Mesendoderm (in vitro differentiated cells): Measurements from ENCODE around the gene TSPAN18.
A peak's percentile ranks its signal among the peaks of the same experiment; 100 is the strongest.

Experiments used
- DNase-seq: peaks from one replicate; pipeline ENCODE4 v3.0.0; 2013
- H2AK5ac ChIP-seq: 2 replicates; pipeline ENCODE4 v1.6.1; 2013; ENCODE audit warnings: low read length, inconsistent platforms
- H2BK120ac ChIP-seq: 2 replicates; pipeline ENCODE4 v1.6.1; 2013; ENCODE audit warnings: low read depth, mild to moderate bottlenecking, low read length, moderate library complexity, mixed read lengths
- H2BK15ac ChIP-seq: replicated peaks from 2 replicates; pipeline ENCODE4 v1.6.1; 2013; ENCODE audit warnings: low read depth, mild to moderate bottlenecking, moderate library complexity
- H2BK5ac ChIP-seq: 2 replicates; pipeline ENCODE4 v1.6.1; 2013; ENCODE audit warnings: low read length, inconsistent platforms
- H3K18ac ChIP-seq: 2 replicates; pipeline ENCODE4 v1.6.1; 2013; ENCODE audit warnings: mild to moderate bottlenecking, low read length, mixed read lengths
- H3K23ac ChIP-seq: one replicate; pipeline ENCODE4 v1.6.1; 2013; ENCODE audit warnings: low read length
- H3K27ac ChIP-seq: 2 replicates; pipeline ENCODE4 v1.5.1; 2013; ENCODE audit warnings: low read depth, mild to moderate bottlenecking, inconsistent platforms, low read length, moderate library complexity
- H3K27me3 ChIP-seq: 2 replicates; pipeline ENCODE4 v1.6.1; 2013; ENCODE audit warnings: low read length, control low read depth, mild to moderate bottlenecking, inconsistent platforms; ENCODE audit not compliant: insufficient read depth, poor library complexity
- H3K36me3 ChIP-seq: 2 replicates; pipeline ENCODE4 v1.6.1; 2013; ENCODE audit warnings: low read length, inconsistent platforms; ENCODE audit not compliant: control insufficient read depth, insufficient read depth
- H3K4ac ChIP-seq: one replicate; pipeline ENCODE4 v1.6.1; 2013; ENCODE audit warnings: low read depth, mild to moderate bottlenecking, low read length, moderate library complexity
- H3K4me1 ChIP-seq: 2 replicates; pipeline ENCODE4 v1.6.1; 2013; ENCODE audit warnings: low read depth, low read length, inconsistent platforms; ENCODE audit not compliant: control insufficient read depth
- H3K4me2 ChIP-seq: 2 replicates; pipeline ENCODE4 v1.6.1; 2013; ENCODE audit warnings: low read length
- H3K4me3 ChIP-seq: 2 replicates; pipeline ENCODE4 v1.5.1; 2013; ENCODE audit warnings: mild to moderate bottlenecking, low read length
- H3K56ac ChIP-seq: one replicate; pipeline ENCODE4 v1.6.1; 2013; ENCODE audit warnings: low read length
- H3K79me1 ChIP-seq: 2 replicates; pipeline ENCODE4 v1.6.1; 2013; ENCODE audit warnings: low read length, inconsistent platforms
- H3K79me2 ChIP-seq: 2 replicates; pipeline ENCODE4 v1.6.1; 2013; ENCODE audit warnings: mild to moderate bottlenecking, low read length; ENCODE audit not compliant: control insufficient read depth, insufficient read depth
- H3K9ac ChIP-seq: 2 replicates; pipeline ENCODE4 v1.6.1; 2013; ENCODE audit warnings: low read length, inconsistent platforms
- H4K5ac ChIP-seq: one replicate; pipeline ENCODE4 v1.6.1; 2013; ENCODE audit warnings: low read length
- H4K8ac ChIP-seq: one replicate; pipeline ENCODE4 v1.6.1; 2013; ENCODE audit warnings: low read depth, mild to moderate bottlenecking, control low read depth, low read length, moderate library complexity
- WGBS: extraction: QIAGEN DNeasy Blood & Tissue Kit; methylation state at CpG from one replicate; pipeline ENCODE4 v1.1.7; 2013; ENCODE audit warnings: low lambda C conversion rate, missing lambda C conversion rate; ENCODE audit not compliant: insufficient coverage; ENCODE audit errors: extremely low coverage; 5-methylcytosine and 5-hydroxymethylcytosine counted together

Gene TSPAN18

DNA sequence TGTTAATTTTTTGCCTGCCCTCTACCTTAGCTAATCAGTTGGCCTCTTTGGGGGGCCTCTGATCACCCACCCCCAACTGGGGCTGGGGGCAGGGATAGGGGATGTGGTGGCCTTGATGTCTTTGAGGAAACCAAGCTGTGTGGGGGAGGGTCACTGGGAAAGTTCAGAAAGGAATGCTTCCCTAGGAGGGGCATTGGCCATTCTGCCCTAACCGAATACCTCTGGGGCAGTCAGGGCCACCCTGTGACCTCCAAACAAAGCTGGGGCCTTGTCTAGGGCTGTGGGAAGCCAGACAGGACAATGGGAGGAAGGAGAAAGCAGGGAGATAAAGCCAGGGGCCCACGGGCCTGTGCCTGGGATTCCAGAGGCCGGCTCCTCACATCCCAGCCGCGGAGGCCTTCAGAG, 97.5 kb downstream of the TSPAN18 start:
- Histone ChIP-seq H2AK5ac (no peak overlapping the region), H2BK15ac (no peak overlapping the region), H3K27ac (peak overlapping the region; percentile 94), H3K23ac (no peak overlapping the region), H3K9ac (no peak overlapping the region), H3K4ac (no peak overlapping the region), H2BK5ac (peak overlapping the region; percentile 35), H3K79me1 (no peaks in the 10 kb centered on the region), H3K36me3 (no peaks in the 10 kb centered on the region), H4K8ac (no peak overlapping the region), H3K4me3 (no peak overlapping the region), H3K4me2 (no peak overlapping the region), H3K4me1 (peaks cover 16% of the 10 kb centered on the region), H4K5ac (no peak overlapping the region), H2BK120ac (no peak overlapping the region), H3K27me3 (no peaks in the 10 kb centered on the region), H3K56ac (peak overlapping the region; percentile 61), H3K18ac (peak overlapping the region; percentile 57), H3K79me2 (no peaks in the 10 kb centered on the region)
- DNase-seq: peak; percentile 96
- WGBS: no CpG with 5 or more reads among the region's 5 CpGs

DNA sequence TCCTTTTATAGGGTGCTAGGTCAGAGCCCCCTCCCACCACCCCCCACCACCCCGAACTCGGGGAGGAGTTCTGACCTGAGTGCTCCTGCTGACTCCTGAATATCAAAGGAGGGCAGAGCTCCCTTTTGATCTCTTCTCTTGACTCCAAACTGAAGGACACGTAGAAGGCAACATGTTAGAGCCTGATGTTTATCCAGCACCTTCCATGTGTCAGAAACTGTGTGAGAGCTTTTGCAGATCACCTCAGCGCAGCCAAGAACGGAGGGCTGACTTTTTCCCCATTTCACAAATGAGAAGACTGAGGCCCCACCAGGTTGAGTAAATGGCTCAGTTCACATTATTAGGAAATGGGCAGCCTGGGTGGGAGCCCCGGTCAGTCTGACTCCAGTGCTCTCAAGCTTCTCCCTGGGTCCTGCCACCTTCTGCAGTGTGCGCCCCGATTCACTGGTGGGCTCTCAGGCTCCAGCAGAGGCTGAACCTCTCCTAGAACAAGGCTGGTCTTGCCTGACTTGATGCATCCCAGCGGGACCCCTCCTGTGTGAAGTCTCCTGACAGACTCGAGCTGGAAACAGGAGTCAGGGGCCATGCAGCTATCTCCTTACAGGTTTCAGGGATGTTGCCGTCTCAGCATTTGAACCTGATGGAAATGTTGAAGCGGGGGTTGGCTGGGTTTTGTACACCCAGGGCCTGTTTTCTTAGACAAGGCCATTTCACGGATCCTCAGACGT, 98.5 kb downstream of the TSPAN18 start:
- no peak overlapping the region for H3K4me2 ChIP-seq
- WGBS: no CpG with 5 or more reads among the region's 14 CpGs
- H3K4me1 ChIP-seq: peaks cover 16% of the 10 kb centered on the region
- peak; percentile 42 for DNase-seq
- no peak overlapping the region for H2BK120ac ChIP-seq
- peak overlapping the region; percentile 12 for H2AK5ac ChIP-seq
- H3K23ac ChIP-seq: no peak overlapping the region
- H3K27ac ChIP-seq: peak overlapping the region; percentile 94
- H3K79me2 ChIP-seq: no peaks in the 10 kb centered on the region
- H2BK5ac ChIP-seq: peak overlapping the region; percentile 70
- no peaks in the 10 kb centered on the region for H3K79me1 ChIP-seq
- peak overlapping the region; percentile 77 for H3K56ac ChIP-seq
- H3K18ac ChIP-seq: peak overlapping the region; percentile 33
- no peak overlapping the region for H2BK15ac ChIP-seq
- no peaks in the 10 kb centered on the region for H3K27me3 ChIP-seq
- H3K4me3 ChIP-seq: no peak overlapping the region
- no peaks in the 10 kb centered on the region for H3K36me3 ChIP-seq
- no peak overlapping the region for H4K8ac ChIP-seq
- no peak overlapping the region for H3K4ac ChIP-seq
- no peak overlapping the region for H3K9ac ChIP-seq
- no peak overlapping the region for H4K5ac ChIP-seq

- no peak for DNase-seq
- Histone ChIP-seq H3K79me2 (no peaks in the 10 kb centered on the region), H2AK5ac (no peak overlapping the region), H3K23ac (no peak overlapping the region), H2BK5ac (no peak overlapping the region), H3K4me1 (peaks cover 16% of the 10 kb centered on the region), H3K79me1 (no peaks in the 10 kb centered on the region), H4K8ac (no peak overlapping the region), H3K18ac (no peak overlapping the region), H3K27me3 (no peaks in the 10 kb centered on the region), H3K9ac (no peak overlapping the region), H2BK120ac (no peak overlapping the region), H3K27ac (no peak overlapping the region), H2BK15ac (no peak overlapping the region), H3K56ac (no peak overlapping the region), H3K4me3 (no peak overlapping the region), H3K4me2 (no peak overlapping the region), H4K5ac (no peak overlapping the region), H3K4ac (no peak overlapping the region), H3K36me3 (no peaks in the 10 kb centered on the region)
- no CpG with 5 or more reads among the region's 7 CpGs for WGBS
Observed at GRCh38 chr11:44826922-44827643, 100.3 kb downstream of the TSPAN18 start.

- Histone ChIP-seq H2BK120ac (no peak overlapping the region), H2BK5ac (no peak overlapping the region), H3K23ac (no peak overlapping the region), H3K18ac (no peak overlapping the region), H3K79me1 (no peaks in the 10 kb centered on the region), H3K36me3 (no peaks in the 10 kb centered on the region), H3K4me3 (no peak overlapping the region), H4K8ac (no peak overlapping the region), H4K5ac (no peak overlapping the region), H3K9ac (no peak overlapping the region), H3K27ac (no peak overlapping the region), H3K4ac (no peak overlapping the region), H3K27me3 (no peaks in the 10 kb centered on the region), H3K56ac (no peak overlapping the region), H3K4me2 (no peak overlapping the region), H2BK15ac (no peak overlapping the region), H3K4me1 (peaks cover 16% of the 10 kb centered on the region), H3K79me2 (no peaks in the 10 kb centered on the region), H2AK5ac (no peak overlapping the region)
- no CpG with 5 or more reads among the region's 5 CpGs for WGBS
- no peak for DNase-seq
Observed at GRCh38 chr11:44828296-44828695, 101.5 kb downstream of the TSPAN18 start.

DNA sequence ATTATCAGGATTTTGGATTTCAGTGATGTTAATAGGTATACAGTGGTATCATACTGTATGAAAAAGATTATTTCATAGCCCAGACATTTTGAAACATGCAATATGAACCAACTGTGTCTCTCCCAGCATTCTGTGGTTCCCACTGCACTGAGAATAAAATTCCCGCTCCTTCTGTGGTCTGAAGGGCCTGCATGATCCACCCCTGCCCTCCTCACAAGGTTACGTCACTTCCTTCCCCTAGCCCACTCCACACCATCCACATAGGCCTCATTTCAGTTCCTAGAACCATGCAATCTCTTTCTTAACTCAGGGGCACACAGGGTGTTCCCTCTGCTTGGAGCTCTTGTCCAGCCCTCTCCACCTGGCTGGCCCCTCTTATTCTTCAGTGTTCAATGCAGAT, 103.1 kb downstream of the TSPAN18 start:
- WGBS: no CpG with 5 or more reads among the region's 2 CpGs
- Histone ChIP-seq H3K4me1 (peaks cover 15% of the 10 kb centered on the region), H3K4me3 (no peak overlapping the region), H3K56ac (no peak overlapping the region), H4K5ac (no peak overlapping the region), H2BK120ac (no peak overlapping the region), H3K18ac (no peak overlapping the region), H3K27me3 (no peaks in the 10 kb centered on the region), H3K4ac (no peak overlapping the region), H3K79me1 (no peaks in the 10 kb centered on the region), H2BK5ac (peak overlapping the region; percentile 2), H2AK5ac (no peak overlapping the region), H2BK15ac (no peak overlapping the region), H3K27ac (no peak overlapping the region), H3K36me3 (no peaks in the 10 kb centered on the region), H3K9ac (no peak overlapping the region), H3K4me2 (no peak overlapping the region), H3K79me2 (no peaks in the 10 kb centered on the region), H3K23ac (no peak overlapping the region), H4K8ac (no peak overlapping the region)
- DNase-seq: no peak
